ENCODE data around the gene RNF130. TPM values are rescaled to one million over a fixed set of nuclear protein-coding genes. Genes with fewer than 3 reads are reported as not detected.

The RNF130 gene
- polyA plus RNA-seq, 1 donor from 2014 or later: 48.7 TPM

- H3K9me2 ChIP-seq (ENCODE audit: insufficient read depth, low read length): no peaks in the 10 kb centered on the region
- H3K27me3 ChIP-seq (ENCODE audit: insufficient read depth, low read depth, low read length): no peaks in the 10 kb centered on the region
- peak overlapping the region; percentile 97 for H3K4me2 ChIP-seq (ENCODE audit: low read length)
- peaks cover 11% of the 10 kb centered on the region for H4K20me1 ChIP-seq (ENCODE audit: insufficient read depth)
- H3K9me3 ChIP-seq (ENCODE audit: low read length): no peaks in the 10 kb centered on the region
- peak overlapping the region; percentile 68 for H2AFZ ChIP-seq (ENCODE audit: low read depth, low read length)
- peak; percentile 12 for TF ChIP-seq SMC3 (conservative IDR thresholded peaks at IDR 0.05; ENCODE audit: poor library complexity)
- TF ChIP-seq POLR2AphosphoS5 (IDR thresholded peaks at IDR 0.05): peak; percentile 11
- TF ChIP-seq EZH2 (IDR thresholded peaks at IDR 0.05; ENCODE audit: borderline replicate concordance, insufficient read depth, low read length, poor library complexity, severe bottlenecking): no peak
- no peak for TF ChIP-seq TAF1 (IDR thresholded peaks at IDR 0.05; ENCODE audit: low read depth)
- no peak for TF ChIP-seq REST (IDR thresholded peaks at IDR 0.05; ENCODE audit: borderline replicate concordance)
- peak; percentile 36 for TF ChIP-seq MXI1 (conservative IDR thresholded peaks at IDR 0.05; ENCODE audit: poor library complexity, severe bottlenecking)
- no peak for TF ChIP-seq CTCF (IDR thresholded peaks at IDR 0.05; ENCODE audit: poor library complexity, severe bottlenecking)
- TF ChIP-seq RAD21 (conservative IDR thresholded peaks at IDR 0.05): no peak
- no peak for TF ChIP-seq EP300 (conservative IDR thresholded peaks at IDR 0.05; ENCODE audit: poor library complexity, severe bottlenecking)
- H3F3A ChIP-seq (ENCODE audit: insufficient read depth, low read length, poor library complexity, severe bottlenecking): no peaks in the 10 kb centered on the region
- H3K4me3 ChIP-seq (ENCODE audit: low read length): peak overlapping the region; percentile 96
- H3K79me2 ChIP-seq (replicated peaks; ENCODE audit: insufficient read depth, low read length): peaks cover 53% of the 10 kb centered on the region
- H3K27ac ChIP-seq (ENCODE audit: low read length): peak overlapping the region; percentile 88
- no peaks in the 10 kb centered on the region for H3K36me3 ChIP-seq (ENCODE audit: insufficient read depth, low read length)
- H3K9ac ChIP-seq (ENCODE audit: low read length): peak overlapping the region; percentile 97
These were observed 616 bp downstream of the RNF130 start for GRCh38 chr5:180070756-180071530.

GRCh38 chr5:180069589-180070247 is 1.8 kb downstream of the RNF130 start:
- no peaks in the 10 kb centered on the region for H3K9me2 ChIP-seq (ENCODE audit: insufficient read depth, low read length)

More at GRCh38 chr5:180069589-180070247, 1.8 kb downstream of the RNF130 start:
- H4K20me1 ChIP-seq (ENCODE audit: insufficient read depth): peaks cover 11% of the 10 kb centered on the region
- H3K79me2 ChIP-seq (replicated peaks; ENCODE audit: insufficient read depth, low read length): peaks cover 63% of the 10 kb centered on the region
- peak overlapping the region; percentile 97 for H3K4me2 ChIP-seq (ENCODE audit: low read length)
- no peak for TF ChIP-seq CTCF (IDR thresholded peaks at IDR 0.05; ENCODE audit: poor library complexity, severe bottlenecking)
- TF ChIP-seq REST (IDR thresholded peaks at IDR 0.05; ENCODE audit: borderline replicate concordance): peak; percentile 20
- TF ChIP-seq MXI1 (conservative IDR thresholded peaks at IDR 0.05; ENCODE audit: poor library complexity, severe bottlenecking): peak; percentile 55
- TF ChIP-seq POLR2AphosphoS5 (IDR thresholded peaks at IDR 0.05): peak; percentile 55
- TF ChIP-seq TAF1 (IDR thresholded peaks at IDR 0.05; ENCODE audit: low read depth): no peak
- no peak for TF ChIP-seq RAD21 (conservative IDR thresholded peaks at IDR 0.05)
- no peaks in the 10 kb centered on the region for H3F3A ChIP-seq (ENCODE audit: insufficient read depth, low read length, poor library complexity, severe bottlenecking)
- H3K4me3 ChIP-seq (ENCODE audit: low read length): peak overlapping the region; percentile 96
- H3K27ac ChIP-seq (ENCODE audit: low read length): peak overlapping the region; percentile 88
- no peaks in the 10 kb centered on the region for H3K36me3 ChIP-seq (ENCODE audit: insufficient read depth, low read length)
- H3K27me3 ChIP-seq (ENCODE audit: insufficient read depth, low read depth, low read length): no peaks in the 10 kb centered on the region
- H2AFZ ChIP-seq (ENCODE audit: low read depth, low read length): no peak overlapping the region
- H3K9ac ChIP-seq (ENCODE audit: low read length): peak overlapping the region; percentile 97
- no peaks in the 10 kb centered on the region for H3K9me3 ChIP-seq (ENCODE audit: low read length)

All from neural cell (in vitro differentiated cells).